ENCODE measurements around the gene CEMIP.

Gene CEMIP

DNA sequence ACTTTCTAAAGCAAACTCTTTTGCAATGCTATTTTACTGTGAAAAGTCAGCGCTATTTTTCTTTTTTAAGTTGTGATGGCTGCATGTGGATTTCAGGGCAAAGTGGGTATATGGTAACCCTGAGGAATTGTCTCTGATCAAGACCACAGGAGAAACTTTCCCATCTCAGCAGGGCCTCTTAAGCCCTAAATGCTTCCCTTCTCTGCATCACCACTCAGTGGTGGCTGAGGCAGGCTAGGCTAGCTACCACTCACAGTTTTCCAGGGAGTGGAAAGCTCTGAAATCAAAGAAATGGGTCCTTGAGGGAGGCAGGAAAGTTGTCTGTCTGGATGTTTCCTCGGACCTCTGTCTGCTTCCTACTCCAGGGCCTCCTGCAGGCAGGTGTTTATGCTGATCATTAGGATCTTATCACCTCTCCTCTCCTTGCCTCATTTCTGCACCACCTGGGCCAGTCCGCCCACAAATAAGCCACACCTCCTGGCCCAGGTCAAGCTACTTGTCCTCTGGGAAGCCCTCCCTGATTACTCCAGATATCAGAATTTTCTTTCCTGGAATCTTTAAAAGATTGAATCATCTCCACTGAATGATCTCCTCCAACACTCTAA, 37.0 kb downstream of the CEMIP start:
- Histone ChIP-seq H3K4me1 (ENCODE audit: control insufficient read depth in 2 of 2, insufficient read depth in 2 of 2, low read length in 2 of 2) (no peaks in the 10 kb centered on the region), H3K9me3 (ENCODE audit: control insufficient read depth in 2 of 2, low read length in 2 of 2) (no peaks in the 10 kb centered on the region), H3K27me3 (ENCODE audit: control insufficient read depth in 2 of 2, insufficient read depth in 2 of 2, low read length in 2 of 2) (no peaks in the 10 kb centered on the region), H3K4me3 (ENCODE audit: low read length in 2 of 2) (no peak overlapping the region), H3K36me3 (ENCODE audit: control insufficient read depth in 2 of 2, insufficient read depth in 2 of 2, low read length in 2 of 2) (no peaks in the 10 kb centered on the region), H3K9ac (ENCODE audit: low read depth in 1 of 2, low read length in 2 of 2) (no peak overlapping the region), H3K27ac (ENCODE audit: low read depth in 2 of 2, low read length in 2 of 2) (no peak overlapping the region)

DNA sequence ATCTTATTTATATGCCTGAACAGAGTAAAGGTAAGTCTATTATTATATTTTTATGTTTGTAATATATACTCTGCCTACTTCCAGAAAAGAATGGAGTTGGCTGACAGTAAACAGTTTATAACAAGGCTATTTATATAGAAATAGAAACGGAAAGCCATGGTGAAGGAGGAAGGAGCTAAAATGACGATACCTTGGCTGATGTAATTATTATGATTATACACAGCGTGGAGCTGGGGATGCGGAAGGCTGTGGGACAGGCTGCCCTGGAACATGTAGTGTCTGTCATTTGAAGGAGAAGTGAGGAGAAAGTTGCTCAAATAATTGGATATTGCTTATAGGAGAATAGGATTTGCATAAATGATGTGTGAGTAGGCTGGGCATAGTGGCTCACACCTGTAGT, 37.8 kb downstream of the CEMIP start:
- H3K4me1 ChIP-seq (ENCODE audit: control insufficient read depth in 2 of 2, insufficient read depth in 2 of 2, low read length in 2 of 2) = no peaks in the 10 kb centered on the region
- no peak overlapping the region for H3K4me3 ChIP-seq (ENCODE audit: low read length in 2 of 2)
- no peaks in the 10 kb centered on the region for H3K9me3 ChIP-seq (ENCODE audit: control insufficient read depth in 2 of 2, low read length in 2 of 2)
- no peaks in the 10 kb centered on the region for H3K36me3 ChIP-seq (ENCODE audit: control insufficient read depth in 2 of 2, insufficient read depth in 2 of 2, low read length in 2 of 2)
- H3K27ac ChIP-seq (ENCODE audit: low read depth in 2 of 2, low read length in 2 of 2) = no peak overlapping the region
- no peak overlapping the region for H3K9ac ChIP-seq (ENCODE audit: low read depth in 1 of 2, low read length in 2 of 2)
- no peaks in the 10 kb centered on the region for H3K27me3 ChIP-seq (ENCODE audit: control insufficient read depth in 2 of 2, insufficient read depth in 2 of 2, low read length in 2 of 2)

GRCh38 chr15:80817901-80818300, 38.7 kb downstream of the CEMIP start:
- no peak overlapping the region for H3K27ac ChIP-seq (ENCODE audit: low read depth in 2 of 2, low read length in 2 of 2)
- H3K27me3 ChIP-seq (ENCODE audit: control insufficient read depth in 2 of 2, insufficient read depth in 2 of 2, low read length in 2 of 2) = no peaks in the 10 kb centered on the region
- no peak overlapping the region for H3K4me3 ChIP-seq (ENCODE audit: low read length in 2 of 2)
- H3K4me1 ChIP-seq (ENCODE audit: control insufficient read depth in 2 of 2, insufficient read depth in 2 of 2, low read length in 2 of 2) = no peaks in the 10 kb centered on the region
- no peaks in the 10 kb centered on the region for H3K36me3 ChIP-seq (ENCODE audit: control insufficient read depth in 2 of 2, insufficient read depth in 2 of 2, low read length in 2 of 2)
- H3K9me3 ChIP-seq (ENCODE audit: control insufficient read depth in 2 of 2, low read length in 2 of 2) = no peaks in the 10 kb centered on the region
- H3K9ac ChIP-seq (ENCODE audit: low read depth in 1 of 2, low read length in 2 of 2) = no peak overlapping the region

- Histone ChIP-seq H3K27me3 (ENCODE audit: control insufficient read depth in 2 of 2, insufficient read depth in 2 of 2, low read length in 2 of 2) (no peaks in the 10 kb centered on the region), H3K9me3 (ENCODE audit: control insufficient read depth in 2 of 2, low read length in 2 of 2) (no peaks in the 10 kb centered on the region), H3K4me3 (ENCODE audit: low read length in 2 of 2) (no peak overlapping the region), H3K36me3 (ENCODE audit: control insufficient read depth in 2 of 2, insufficient read depth in 2 of 2, low read length in 2 of 2) (no peaks in the 10 kb centered on the region), H3K27ac (ENCODE audit: low read depth in 2 of 2, low read length in 2 of 2) (no peak overlapping the region), H3K9ac (ENCODE audit: low read depth in 1 of 2, low read length in 2 of 2) (no peak overlapping the region), H3K4me1 (ENCODE audit: control insufficient read depth in 2 of 2, insufficient read depth in 2 of 2, low read length in 2 of 2) (no peaks in the 10 kb centered on the region)
Measured at GRCh38 chr15:80819001-80819400, 39.8 kb downstream of the CEMIP start.

DNA sequence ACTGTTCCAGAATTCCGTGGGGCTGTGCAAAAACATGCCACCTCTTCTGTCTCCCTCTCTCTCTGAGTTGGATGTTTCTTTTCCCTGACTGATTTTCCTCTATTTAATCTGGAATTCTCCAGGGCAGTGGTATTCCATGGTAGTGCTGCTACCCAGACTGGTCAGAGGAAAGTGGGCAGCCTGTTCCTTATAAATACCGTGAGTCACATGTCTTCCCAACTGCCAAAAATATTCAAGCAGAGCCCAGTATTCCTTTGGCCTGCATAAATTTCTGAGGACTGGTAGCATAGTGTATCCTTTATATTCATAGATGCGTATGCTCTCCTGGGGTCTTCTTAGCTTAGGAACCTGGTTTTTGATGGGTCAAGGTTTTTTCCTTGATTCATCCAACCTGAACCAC, 40.9 kb downstream of the CEMIP start:
- Histone ChIP-seq H3K27me3 (ENCODE audit: control insufficient read depth in 2 of 2, insufficient read depth in 2 of 2, low read length in 2 of 2) (no peaks in the 10 kb centered on the region), H3K9ac (ENCODE audit: low read depth in 1 of 2, low read length in 2 of 2) (no peak overlapping the region), H3K4me1 (ENCODE audit: control insufficient read depth in 2 of 2, insufficient read depth in 2 of 2, low read length in 2 of 2) (no peaks in the 10 kb centered on the region), H3K4me3 (ENCODE audit: low read length in 2 of 2) (no peak overlapping the region), H3K36me3 (ENCODE audit: control insufficient read depth in 2 of 2, insufficient read depth in 2 of 2, low read length in 2 of 2) (no peaks in the 10 kb centered on the region), H3K9me3 (ENCODE audit: control insufficient read depth in 2 of 2, low read length in 2 of 2) (no peaks in the 10 kb centered on the region), H3K27ac (ENCODE audit: low read depth in 2 of 2, low read length in 2 of 2) (no peak overlapping the region)

- Histone ChIP-seq H3K4me3 (ENCODE audit: low read length in 2 of 2) (no peak overlapping the region), H3K9me3 (ENCODE audit: control insufficient read depth in 2 of 2, low read length in 2 of 2) (no peaks in the 10 kb centered on the region), H3K9ac (ENCODE audit: low read depth in 1 of 2, low read length in 2 of 2) (no peak overlapping the region), H3K4me1 (ENCODE audit: control insufficient read depth in 2 of 2, insufficient read depth in 2 of 2, low read length in 2 of 2) (no peaks in the 10 kb centered on the region), H3K36me3 (ENCODE audit: control insufficient read depth in 2 of 2, insufficient read depth in 2 of 2, low read length in 2 of 2) (no peaks in the 10 kb centered on the region), H3K27ac (ENCODE audit: low read depth in 2 of 2, low read length in 2 of 2) (no peak overlapping the region), H3K27me3 (ENCODE audit: control insufficient read depth in 2 of 2, insufficient read depth in 2 of 2, low read length in 2 of 2) (no peaks in the 10 kb centered on the region)
Measured at GRCh38 chr15:80822256-80822655, 43.1 kb downstream of the CEMIP start.

DNA sequence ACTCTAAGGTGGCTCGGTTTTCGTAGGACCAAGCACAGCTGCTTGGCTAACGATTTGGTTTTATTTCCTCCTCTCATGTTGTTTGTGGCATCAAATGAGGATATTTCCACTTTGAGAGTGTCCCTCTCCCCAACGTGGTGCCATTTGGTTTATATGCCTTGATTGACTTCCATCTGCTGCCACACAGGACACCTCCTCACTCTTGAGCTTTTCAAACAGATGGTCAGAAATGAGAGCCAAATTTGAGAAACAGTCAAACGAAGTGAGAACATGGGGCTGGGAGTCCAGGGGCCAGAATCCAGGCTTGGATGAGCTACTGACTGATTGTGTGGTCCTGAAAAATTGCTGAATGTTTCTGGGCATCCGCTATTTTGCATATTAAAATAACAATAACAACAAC, 43.5 kb downstream of the CEMIP start:
- Histone ChIP-seq H3K4me3 (ENCODE audit: low read length in 2 of 2) (no peak overlapping the region), H3K9ac (ENCODE audit: low read depth in 1 of 2, low read length in 2 of 2) (no peak overlapping the region), H3K9me3 (ENCODE audit: control insufficient read depth in 2 of 2, low read length in 2 of 2) (no peaks in the 10 kb centered on the region), H3K27me3 (ENCODE audit: control insufficient read depth in 2 of 2, insufficient read depth in 2 of 2, low read length in 2 of 2) (no peaks in the 10 kb centered on the region), H3K36me3 (ENCODE audit: control insufficient read depth in 2 of 2, insufficient read depth in 2 of 2, low read length in 2 of 2) (no peaks in the 10 kb centered on the region), H3K27ac (ENCODE audit: low read depth in 2 of 2, low read length in 2 of 2) (no peak overlapping the region), H3K4me1 (ENCODE audit: control insufficient read depth in 2 of 2, insufficient read depth in 2 of 2, low read length in 2 of 2) (no peaks in the 10 kb centered on the region)

GRCh38 chr15:80823120-80823519, 44.0 kb downstream of the CEMIP start:
- no peak overlapping the region for H3K27ac ChIP-seq (ENCODE audit: low read depth in 2 of 2, low read length in 2 of 2)
- no peaks in the 10 kb centered on the region for H3K9me3 ChIP-seq (ENCODE audit: control insufficient read depth in 2 of 2, low read length in 2 of 2)
- no peaks in the 10 kb centered on the region for H3K36me3 ChIP-seq (ENCODE audit: control insufficient read depth in 2 of 2, insufficient read depth in 2 of 2, low read length in 2 of 2)
- no peaks in the 10 kb centered on the region for H3K27me3 ChIP-seq (ENCODE audit: control insufficient read depth in 2 of 2, insufficient read depth in 2 of 2, low read length in 2 of 2)
- no peak overlapping the region for H3K9ac ChIP-seq (ENCODE audit: low read depth in 1 of 2, low read length in 2 of 2)
- no peaks in the 10 kb centered on the region for H3K4me1 ChIP-seq (ENCODE audit: control insufficient read depth in 2 of 2, insufficient read depth in 2 of 2, low read length in 2 of 2)
- no peak overlapping the region for H3K4me3 ChIP-seq (ENCODE audit: low read length in 2 of 2)

- Histone ChIP-seq H3K9ac (ENCODE audit: low read depth in 1 of 2, low read length in 2 of 2) (no peak overlapping the region), H3K4me3 (ENCODE audit: low read length in 2 of 2) (no peak overlapping the region), H3K27ac (ENCODE audit: low read depth in 2 of 2, low read length in 2 of 2) (no peak overlapping the region), H3K27me3 (ENCODE audit: control insufficient read depth in 2 of 2, insufficient read depth in 2 of 2, low read length in 2 of 2) (no peaks in the 10 kb centered on the region), H3K9me3 (ENCODE audit: control insufficient read depth in 2 of 2, low read length in 2 of 2) (no peaks in the 10 kb centered on the region), H3K36me3 (ENCODE audit: control insufficient read depth in 2 of 2, insufficient read depth in 2 of 2, low read length in 2 of 2) (no peaks in the 10 kb centered on the region), H3K4me1 (ENCODE audit: control insufficient read depth in 2 of 2, insufficient read depth in 2 of 2, low read length in 2 of 2) (no peaks in the 10 kb centered on the region)
Measured at GRCh38 chr15:80823995-80824394, 44.8 kb downstream of the CEMIP start.

GRCh38 chr15:80825361-80826030, 46.3 kb downstream of the CEMIP start:
- Histone ChIP-seq H3K9me3 (ENCODE audit: control insufficient read depth in 2 of 2, low read length in 2 of 2) (no peaks in the 10 kb centered on the region), H3K27ac (ENCODE audit: low read depth in 2 of 2, low read length in 2 of 2) (no peak overlapping the region), H3K27me3 (ENCODE audit: control insufficient read depth in 2 of 2, insufficient read depth in 2 of 2, low read length in 2 of 2) (no peaks in the 10 kb centered on the region), H3K36me3 (ENCODE audit: control insufficient read depth in 2 of 2, insufficient read depth in 2 of 2, low read length in 2 of 2) (no peaks in the 10 kb centered on the region), H3K4me1 (ENCODE audit: control insufficient read depth in 2 of 2, insufficient read depth in 2 of 2, low read length in 2 of 2) (no peaks in the 10 kb centered on the region), H3K4me3 (ENCODE audit: low read length in 2 of 2) (no peak overlapping the region), H3K9ac (ENCODE audit: low read depth in 1 of 2, low read length in 2 of 2) (no peak overlapping the region)
